Midbrain (tissue), 1 donor: ENCODE measurements around the gene SLC6A15.

Experiments used
- DNase-seq: peaks from one replicate; lab custom pipeline; 2025; lab: John Stamatoyannopoulos, UW

SLC6A15 gene

GRCh38 chr12:84912198-84913128, at the start of gene SLC6A15:
TSS of gene SLC6A15 (minus strand) at chr12:84912799. CDS start at chr12:84892120, 20,679 bp downstream.
- peak; percentile 86 for DNase-seq

- DNase-seq: no peak
These were observed 48.3 kb upstream of the SLC6A15 start for GRCh38 chr12:84960918-84961317.

DNA sequence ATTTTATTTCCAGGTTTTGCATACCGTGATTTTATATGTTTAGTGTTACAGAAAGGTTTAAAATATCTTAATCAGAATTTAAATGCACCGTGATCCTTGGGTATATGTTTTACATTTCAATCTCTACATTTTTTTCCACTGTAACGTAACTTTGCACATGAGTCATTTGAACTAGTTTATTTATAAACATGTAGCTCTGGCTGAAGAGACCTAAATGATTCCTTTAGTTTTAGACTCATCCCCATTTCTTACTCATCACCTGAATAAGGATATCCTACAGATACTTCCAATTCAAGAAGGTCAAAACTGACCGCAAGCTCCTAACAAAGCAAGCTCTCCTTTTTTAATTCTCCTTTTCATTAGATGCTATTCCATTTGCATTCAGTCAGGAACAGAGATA, 42.7 kb upstream of the SLC6A15 start:
- DNase-seq: no peak

DNA sequence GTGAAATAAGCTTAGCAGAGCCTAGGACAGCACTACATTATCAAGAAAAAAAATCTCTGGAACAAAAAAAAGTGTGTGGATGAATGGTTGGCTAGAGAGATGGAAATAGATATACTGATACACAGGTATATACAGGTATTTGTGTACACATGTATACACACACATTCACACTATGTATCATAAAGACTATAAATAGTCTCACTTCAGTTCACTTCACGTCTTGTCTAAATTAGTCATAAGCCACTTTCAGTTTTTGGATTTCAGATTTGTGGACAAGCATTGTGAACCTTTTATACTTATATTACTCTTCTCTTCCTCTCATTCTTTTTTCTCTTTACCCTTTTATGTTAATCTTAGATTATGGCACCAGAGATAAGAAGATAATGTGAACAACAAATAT, 41.8 kb upstream of the SLC6A15 start:
- DNase-seq: no peak

- DNase-seq: no peak
These were observed 38.5 kb upstream of the SLC6A15 start for GRCh38 chr12:84950971-84951546.

DNA sequence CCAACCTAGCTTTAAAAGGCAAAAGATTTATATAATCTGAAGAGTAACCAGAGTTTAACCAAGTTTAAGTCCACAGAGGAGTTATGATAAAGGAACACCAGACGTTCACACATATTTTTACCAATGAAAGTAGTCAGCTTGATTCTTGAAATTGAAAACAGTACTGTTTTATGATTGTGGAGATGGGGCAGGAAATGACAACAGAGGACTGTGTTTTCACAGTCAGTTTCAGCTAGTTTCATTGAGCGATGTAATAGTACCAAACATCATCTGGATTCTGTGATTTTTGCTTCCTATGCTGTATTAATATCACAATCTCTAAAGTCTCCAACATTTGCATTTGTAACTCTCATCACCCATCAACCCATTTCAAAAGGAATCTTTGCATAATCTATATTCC, 34.2 kb upstream of the SLC6A15 start:
- DNase-seq: no peak

DNA sequence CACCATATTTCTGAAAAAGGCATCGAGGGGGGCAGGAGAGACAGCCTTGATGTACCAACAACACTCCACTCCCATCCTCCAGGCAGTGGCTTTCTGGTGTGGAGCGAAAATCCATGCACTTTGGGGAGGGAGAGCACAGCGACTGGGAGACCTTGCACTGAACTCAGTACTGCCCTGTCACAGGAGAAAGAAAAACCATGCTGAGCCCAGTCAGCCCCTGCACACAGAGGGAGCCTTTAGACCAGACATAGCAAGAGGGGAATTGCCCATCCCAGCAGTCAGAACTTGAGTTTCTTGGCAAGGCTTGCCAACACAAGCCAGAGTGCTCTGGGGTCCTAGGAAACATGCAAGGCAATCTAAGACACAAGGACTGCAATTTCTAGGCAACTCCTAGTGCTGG, 24.8 kb upstream of the SLC6A15 start:
- DNase-seq: no peak

GRCh38 chr12:84929501-84929900, 16.9 kb upstream of the SLC6A15 start:
- DNase-seq: no peak

DNA sequence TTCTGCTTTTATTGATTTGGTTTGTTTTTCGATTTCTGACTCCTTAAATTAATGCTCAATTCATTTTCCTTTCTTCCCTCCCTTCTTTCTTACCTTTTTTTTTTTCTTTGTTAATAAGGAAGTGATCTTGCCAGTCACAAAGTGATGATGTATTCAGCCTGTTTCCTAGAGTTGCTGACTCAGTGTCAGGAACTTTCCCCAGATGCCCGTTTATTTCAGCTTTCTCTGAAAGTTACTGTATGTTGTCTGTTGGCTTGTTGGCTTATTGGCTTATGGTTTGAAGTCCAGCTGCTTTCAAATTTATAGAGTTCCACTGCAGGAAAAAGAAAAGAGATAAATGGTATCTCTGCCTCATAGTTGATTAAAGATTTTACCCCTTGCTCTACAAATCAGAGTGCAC, 12.4 kb upstream of the SLC6A15 start:
- DNase-seq: no peak

GRCh38 chr12:84922693-84923092, 10.1 kb upstream of the SLC6A15 start:
- DNase-seq: no peak

GRCh38 chr12:84920331-84920730, 7.7 kb upstream of the SLC6A15 start:
- DNase-seq: no peak

DNA sequence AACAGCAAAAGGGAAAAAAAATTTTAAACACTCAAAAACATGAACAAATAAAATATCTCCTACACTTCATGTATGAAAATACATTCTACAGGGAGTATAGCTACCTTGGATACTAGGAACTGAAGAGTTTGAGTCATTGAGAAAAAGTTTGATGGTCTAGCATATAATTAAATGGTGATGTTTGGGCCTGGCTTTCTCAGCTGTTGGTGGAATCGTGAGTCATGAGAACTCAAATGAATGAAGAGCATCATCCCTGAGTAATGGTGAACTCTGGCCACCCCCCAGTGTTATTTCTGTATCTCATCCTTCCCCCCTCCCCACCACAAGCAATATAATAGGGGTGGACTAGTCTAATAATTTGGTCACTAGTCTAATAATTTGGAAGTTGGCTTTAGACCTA, 6.7 kb upstream of the SLC6A15 start:
- DNase-seq: no peak

- DNase-seq: peak; percentile 36
These were observed 523 bp upstream of the SLC6A15 start for GRCh38 chr12:84913129-84913515.

GRCh38 chr12:84911271-84912197, 1.1 kb downstream of the SLC6A15 start:
- DNase-seq: peak; percentile 75

DNA sequence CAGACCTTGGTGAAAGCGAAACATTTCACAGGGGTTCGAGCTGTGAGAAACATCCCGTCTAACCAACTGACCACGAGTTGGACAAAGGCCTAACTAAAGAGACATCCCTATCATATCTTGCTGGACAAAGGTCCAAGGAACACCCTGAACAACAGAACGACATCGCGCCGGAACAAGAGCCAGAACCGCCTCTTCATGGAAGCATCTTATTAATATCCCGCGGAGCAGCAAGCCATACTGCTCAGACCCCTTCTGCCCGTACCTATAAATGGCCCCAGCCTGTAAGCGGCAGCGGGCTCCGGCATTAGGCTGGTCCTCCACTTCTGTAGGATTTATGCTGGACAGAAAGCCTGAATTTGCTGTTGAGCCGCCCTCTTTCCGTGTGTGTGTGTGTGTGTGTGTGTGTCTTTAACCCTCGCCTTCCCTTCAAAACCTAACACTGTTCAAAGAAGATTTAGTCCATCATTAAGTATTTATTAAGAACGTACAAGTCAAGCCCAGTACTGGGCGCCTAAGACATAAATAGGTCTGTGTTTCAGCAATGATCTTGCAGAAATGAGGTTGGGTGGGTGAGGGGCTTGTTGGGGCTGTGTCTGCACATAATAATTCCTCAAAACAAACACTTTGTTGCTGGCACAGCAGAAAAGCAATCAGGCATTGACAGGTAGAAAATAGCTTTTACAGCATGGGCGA, 1.9 kb downstream of the SLC6A15 start:
- peak; percentile 49 for DNase-seq

DNA sequence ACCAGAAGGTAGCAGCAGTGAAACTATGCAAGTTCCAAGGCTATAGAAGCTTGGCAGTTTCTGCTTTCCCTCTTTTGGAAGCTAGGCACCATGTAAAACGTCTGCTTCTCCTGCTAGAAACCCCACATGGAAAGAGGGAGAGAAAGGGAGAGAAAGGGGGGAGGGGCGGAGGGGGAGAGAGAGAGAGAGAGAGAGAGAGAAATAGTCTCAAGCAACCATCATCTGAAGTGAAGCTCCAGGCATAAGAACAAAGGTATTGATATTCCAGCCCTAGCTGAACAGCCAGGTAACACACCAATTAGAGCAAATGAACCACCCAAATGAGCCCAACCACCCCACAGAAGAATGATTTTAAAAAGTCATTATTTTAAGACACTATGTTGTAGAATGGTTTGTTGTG, 8.5 kb downstream of the SLC6A15 start:
- no peak for DNase-seq

DNA sequence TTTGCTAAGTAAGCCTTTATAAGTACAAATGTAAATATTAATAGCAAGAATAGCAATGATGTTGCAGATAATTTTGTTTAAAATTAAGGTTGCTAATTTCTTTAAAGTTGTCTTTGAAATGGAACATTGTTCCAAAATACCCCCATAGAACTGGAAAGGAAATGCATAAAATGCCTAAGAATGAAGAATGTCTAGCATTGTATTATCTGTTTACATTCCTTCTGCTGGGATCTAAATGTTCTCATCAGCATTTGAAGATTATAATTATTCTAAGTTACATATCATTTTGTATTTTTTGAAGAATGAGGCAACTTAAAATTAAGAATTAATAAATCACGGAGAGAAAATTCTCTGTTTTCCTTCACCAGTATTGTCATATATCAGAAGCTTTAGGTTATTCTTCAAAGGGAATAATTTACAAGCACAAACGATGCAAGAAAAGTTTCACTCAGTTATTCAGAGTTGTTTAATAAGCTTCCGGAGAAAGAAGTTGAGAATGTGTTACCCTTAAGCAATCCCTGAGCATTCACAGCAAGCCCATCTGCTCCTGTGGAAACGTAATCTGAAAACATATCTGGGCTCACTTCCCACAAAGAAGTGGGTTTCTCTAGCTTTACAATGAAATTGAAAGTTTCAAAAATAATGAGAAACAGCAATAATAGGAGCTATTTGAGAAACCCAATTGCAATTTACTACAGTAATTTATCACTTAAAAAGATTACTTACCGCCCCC, 21.3 kb downstream of the SLC6A15 start:
- no peak for DNase-seq

GRCh38 chr12:84889818-84890217, 22.8 kb downstream of the SLC6A15 start:
- DNase-seq: no peak

- no peak for DNase-seq
These were observed 23.7 kb downstream of the SLC6A15 start for GRCh38 chr12:84888861-84889260.

- DNase-seq: no peak
These were observed 35.3 kb downstream of the SLC6A15 start for GRCh38 chr12:84877340-84877739.

DNA sequence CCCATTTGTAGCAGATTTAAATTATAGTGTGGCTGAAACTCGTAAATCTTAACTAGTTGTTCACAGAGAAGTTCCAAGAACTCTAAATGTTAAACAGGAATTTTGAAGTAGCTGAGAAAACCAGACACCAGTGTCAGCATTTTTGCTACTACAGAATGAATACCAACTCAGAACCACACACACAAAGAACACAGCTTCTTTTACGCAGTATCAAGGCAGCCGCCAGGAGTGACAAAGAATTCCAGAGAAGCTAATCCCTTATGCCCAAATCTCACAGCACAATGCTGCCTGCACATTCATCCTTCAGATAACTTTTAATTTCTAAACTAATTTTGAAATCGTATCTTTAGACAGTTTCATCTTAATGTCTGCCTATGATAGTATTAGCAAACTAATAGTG, 37.4 kb downstream of the SLC6A15 start:
- DNase-seq: no peak
